H9 (cell line): ENCODE data around the gene KCNAB1. TPM values are rescaled to one million over a fixed set of nuclear protein-coding genes. Genes with fewer than 3 reads are reported as not detected.
"Not testable (repeated sequence)": the region's sequence is repeated elsewhere in the genome, so short reads cannot be mapped to it uniquely, and the experiment has no call there.

Source experiments
- DNase-seq: peaks from one replicate; pipeline ENCODE4 v3.0.0-alpha.2; 2017
- H2AFZ ChIP-seq: one replicate; pipeline ENCODE4 v1.6.1; 2013; ENCODE audit warnings: mild to moderate bottlenecking, low read length, control low read depth, moderate library complexity
- H2AK5ac ChIP-seq: 2 replicates; pipeline ENCODE4 v1.6.1; 2013; ENCODE audit warnings: low read length, control low read depth, mixed read lengths; ENCODE audit not compliant: insufficient read length
- H2BK120ac ChIP-seq: one replicate; pipeline ENCODE4 v1.6.1; 2013; ENCODE audit warnings: low read depth, mild to moderate bottlenecking, low read length, control low read depth, inconsistent platforms; ENCODE audit not compliant: poor library complexity, severe bottlenecking
- H2BK12ac ChIP-seq: 2 replicates; pipeline ENCODE4 v1.6.1; 2013; ENCODE audit warnings: low read length, control low read depth, mixed read lengths, low read depth; ENCODE audit not compliant: insufficient read length
- H2BK15ac ChIP-seq: 2 replicates; pipeline ENCODE4 v1.6.1; 2013; ENCODE audit warnings: low read depth, low read length, control low read depth
- H2BK20ac ChIP-seq: one replicate; pipeline ENCODE4 v1.6.1; 2013; ENCODE audit warnings: low read depth, mild to moderate bottlenecking, low read length, control low read depth, inconsistent platforms; ENCODE audit not compliant: poor library complexity, severe bottlenecking
- H2BK5ac ChIP-seq: 2 replicates; pipeline ENCODE4 v1.6.1; 2013; ENCODE audit warnings: low read length, control low read depth, mixed read lengths; ENCODE audit not compliant: insufficient read length
- H3K14ac ChIP-seq: 2 replicates; pipeline ENCODE4 v1.6.1; 2013; ENCODE audit warnings: low read length, control low read depth; ENCODE audit not compliant: insufficient read depth
- H3K18ac ChIP-seq: 2 replicates; pipeline ENCODE4 v1.6.1; 2013; ENCODE audit warnings: low read depth, mild to moderate bottlenecking, mixed read lengths, low read length, control low read depth; ENCODE audit not compliant: insufficient read length
- H3K23ac ChIP-seq: 2 replicates; pipeline ENCODE4 v1.6.1; 2013; ENCODE audit warnings: low read length, control low read depth, mixed read lengths, low read depth; ENCODE audit not compliant: insufficient read length
- H3K23me2 ChIP-seq: 2 replicates; pipeline ENCODE4 v1.6.1; 2013; ENCODE audit warnings: low read depth, mild to moderate bottlenecking, mixed read lengths, low read length, control low read depth; ENCODE audit not compliant: insufficient read length, poor library complexity, severe bottlenecking
- H3K27ac ChIP-seq: 2 replicates; pipeline ENCODE4 v1.5.1; 2013; ENCODE audit warnings: low read length, control low read depth, mixed read lengths, low read depth; ENCODE audit not compliant: insufficient read length
- H3K27me3 ChIP-seq: 2 replicates; pipeline ENCODE4 v1.6.1; 2013; ENCODE audit warnings: low read length, control low read depth, inconsistent platforms; ENCODE audit not compliant: insufficient read depth
- H3K4ac ChIP-seq: 2 replicates; pipeline ENCODE4 v1.6.1; 2013; ENCODE audit warnings: low read depth, mild to moderate bottlenecking, control low read depth, inconsistent platforms, low read length, moderate library complexity
- H3K4me1 ChIP-seq: 2 replicates; pipeline ENCODE4 v1.6.1; 2013; ENCODE audit warnings: low read length, control low read depth, inconsistent platforms; ENCODE audit not compliant: insufficient read depth
- H3K4me2 ChIP-seq: 2 replicates; pipeline ENCODE4 v1.6.1; 2013; ENCODE audit warnings: low read length, control low read depth, mixed read lengths; ENCODE audit not compliant: insufficient read length, insufficient read depth
- H3K56ac ChIP-seq: 2 replicates; pipeline ENCODE4 v1.6.1; 2013; ENCODE audit warnings: low read depth, mild to moderate bottlenecking, mixed read lengths, low read length, control low read depth; ENCODE audit not compliant: insufficient read length
- H3K79me1 ChIP-seq: 2 replicates; pipeline ENCODE4 v1.6.1; 2013; ENCODE audit warnings: low read depth, mild to moderate bottlenecking, moderate library complexity, low read length, control low read depth, inconsistent platforms; ENCODE audit not compliant: insufficient read depth, poor library complexity, severe bottlenecking
- H3K79me2 ChIP-seq: 2 replicates; pipeline ENCODE4 v1.6.1; 2013; ENCODE audit warnings: low read length, control low read depth, inconsistent platforms; ENCODE audit not compliant: insufficient read depth
- H3K9ac ChIP-seq: 2 replicates; pipeline ENCODE4 v1.6.1; 2013; ENCODE audit warnings: low read length, control low read depth, mixed read lengths; ENCODE audit not compliant: insufficient read length; ENCODE audit errors: extremely low read depth
- H3K9me3 ChIP-seq: one replicate; pipeline ENCODE4 v1.6.1; 2013; ENCODE audit warnings: low read depth, low read length, inconsistent platforms; ENCODE audit not compliant: control insufficient read depth
- H3T11ph ChIP-seq: one replicate; pipeline ENCODE4 v1.6.1; 2013; ENCODE audit warnings: mild to moderate bottlenecking, low read length, control low read depth, inconsistent platforms
- H4K20me1 ChIP-seq: one replicate; pipeline ENCODE4 v1.6.1; 2013; ENCODE audit not compliant: control insufficient read depth, insufficient read length, insufficient read depth
- H4K5ac ChIP-seq: 2 replicates; pipeline ENCODE4 v1.6.1; 2013; ENCODE audit warnings: low read depth, mild to moderate bottlenecking, mixed read lengths, low read length, control low read depth; ENCODE audit not compliant: insufficient read length
- H4K8ac ChIP-seq: replicated peaks from 2 replicates; pipeline ENCODE4 v1.6.1; 2013; ENCODE audit warnings: low read length, control low read depth, mixed read lengths, low read depth; ENCODE audit not compliant: insufficient read length
- H4K91ac ChIP-seq: 2 replicates; pipeline ENCODE4 v1.6.1; 2013; ENCODE audit warnings: low read depth, mild to moderate bottlenecking, moderate library complexity, mixed read lengths, low read length, control low read depth; ENCODE audit not compliant: insufficient read length
- H3K27ac Mint-ChIP-seq, 3 experiments: 2 replicates in 2 of 3; 3 replicates in 1 of 3; pipeline ENCODE4 v1.8.0; 2020 to 2021; ENCODE audit warnings: mixed read lengths in 3 of 3, mild to moderate bottlenecking in 1 of 3, moderate library complexity in 1 of 3
- H3K27me3 Mint-ChIP-seq: 2 replicates; pipeline ENCODE4 v1.8.0; 2021; ENCODE audit warnings: low read depth, mild to moderate bottlenecking, moderate library complexity, mixed read lengths
- H3K36me3 Mint-ChIP-seq, 3 experiments: 2 replicates in 2 of 3; 3 replicates in 1 of 3; pipeline ENCODE4 v1.8.0; 2020 to 2021; ENCODE audit warnings: low read depth in 3 of 3, mixed read lengths in 3 of 3; ENCODE audit not compliant: insufficient read depth in 1 of 3
- H3K4me1 Mint-ChIP-seq, 2 experiments: 2 replicates each; pipeline ENCODE4 v1.8.0; 2020; ENCODE audit warnings: mixed read lengths in 2 of 2
- H3K4me3 Mint-ChIP-seq, 2 experiments: 2 replicates in 1 of 2; 3 replicates in 1 of 2; pipeline ENCODE4 v1.8.0; 2020 to 2021; ENCODE audit warnings: mild to moderate bottlenecking in 2 of 2, mixed read lengths in 2 of 2, moderate library complexity in 1 of 2
- H3K9me3 Mint-ChIP-seq, 2 experiments: 2 replicates in 1 of 2; 3 replicates in 1 of 2; pipeline ENCODE4 v1.8.0; 2020; ENCODE audit warnings: mild to moderate bottlenecking in 2 of 2, mixed read lengths in 2 of 2, moderate library complexity in 1 of 2
- WGBS: extraction: QIAGEN DNeasy Blood & Tissue Kit; methylation state at CpG from one replicate; pipeline ENCODE4 v1.1.7; 2013; ENCODE audit warnings: missing lambda C conversion rate, low lambda C conversion rate, mixed read lengths; ENCODE audit not compliant: insufficient read length; ENCODE audit errors: extremely low coverage; 5-methylcytosine and 5-hydroxymethylcytosine counted together
- total RNA-seq: library from RNA; stranded (reverse); gene quantifications from 2 replicates; pipeline ENCODE4 v1.2.1, GENCODE V29; 2021

KCNAB1 gene
- total RNA-seq, 1 experiment from 2014 or later = 3.7 TPM

GRCh38 chr3:156197152-156197551, 76.8 kb downstream of the KCNAB1 start:
- not testable (repeated sequence) for H2BK15ac ChIP-seq, H3K4me1 Mint-ChIP-seq
- no CpG with 5 or more reads among the region's 3 CpGs for WGBS

More at GRCh38 chr3:156197152-156197551, 76.8 kb downstream of the KCNAB1 start:
- H3K9me3 Mint-ChIP-seq = peaks cover 8 to 14% of the 10 kb centered on the region in 2 experiments; a peak in 4 of 5 replicates
- not testable (repeated sequence) for H3K14ac ChIP-seq, H3T11ph ChIP-seq, H4K5ac ChIP-seq, H3K4me1 ChIP-seq, H3K18ac ChIP-seq, H3K27ac ChIP-seq, H4K8ac ChIP-seq, H3K4me2 ChIP-seq, H3K4me3 Mint-ChIP-seq, H3K36me3 Mint-ChIP-seq, H2AK5ac ChIP-seq, H3K79me2 ChIP-seq, H3K79me1 ChIP-seq, H4K20me1 ChIP-seq, H2BK20ac ChIP-seq, H3K23me2 ChIP-seq, H3K4ac ChIP-seq, H3K27me3 ChIP-seq, H3K9me3 ChIP-seq, DNase-seq, H4K91ac ChIP-seq, H2BK120ac ChIP-seq, H3K9ac ChIP-seq, H3K27me3 Mint-ChIP-seq, H2BK5ac ChIP-seq, H3K56ac ChIP-seq, H2AFZ ChIP-seq, H3K23ac ChIP-seq, H3K27ac Mint-ChIP-seq, H2BK12ac ChIP-seq
